ENCODE data around the gene SLC38A11.
"Not testable (repeated sequence)": the region's sequence is repeated elsewhere in the genome, so short reads cannot be mapped to it uniquely, and the experiment has no call there.

SLC38A11 gene

DNA sequence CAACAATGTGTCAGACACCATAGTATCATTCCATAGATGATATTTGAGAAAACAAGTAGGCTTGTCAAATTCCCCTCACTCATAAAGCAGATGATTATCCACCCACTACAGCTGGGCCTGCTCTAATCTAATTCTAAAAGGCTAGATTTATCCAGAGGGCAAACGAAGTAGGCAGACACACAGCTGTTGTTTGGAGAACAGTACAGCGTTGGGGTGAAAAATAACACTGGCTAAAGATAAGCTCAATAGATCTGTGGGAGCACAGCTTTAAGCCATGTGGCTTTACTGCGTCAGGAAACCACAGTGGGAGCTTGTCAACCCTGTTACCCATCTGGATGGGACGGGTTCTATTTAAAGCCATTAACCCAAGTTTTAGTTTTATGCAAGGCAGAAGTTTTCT lies 64.8 kb downstream of the SLC38A11 start:
- DNase-seq = no peak
- in situ Hi-C loops (cut with MboI; ENCODE audit: low pct_unique_long_range_greater_than_20kb, low sequenced_read_pairs) = no loop called here

DNA sequence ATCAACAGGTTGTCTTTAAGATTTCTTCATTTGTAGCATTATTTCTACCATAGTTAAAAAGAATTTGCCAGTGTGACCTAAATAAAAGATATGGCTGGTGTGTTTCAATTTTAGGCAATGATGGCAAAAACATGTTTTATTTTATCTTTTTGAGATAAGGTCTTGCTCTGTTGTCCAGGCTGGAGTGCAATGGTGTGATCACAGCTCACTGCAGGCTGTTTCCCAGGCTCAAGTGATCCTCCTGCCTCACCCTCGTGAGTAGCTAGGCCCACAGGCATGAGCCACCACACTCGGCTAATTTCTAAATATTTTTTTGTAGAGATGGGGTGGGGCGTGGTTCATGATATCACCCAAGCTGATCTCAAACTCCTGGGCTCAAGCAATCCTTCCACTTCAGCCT lies 66.7 kb downstream of the SLC38A11 start:
- in situ Hi-C loops (cut with MboI; ENCODE audit: low pct_unique_long_range_greater_than_20kb, low sequenced_read_pairs) = no loop called here
- no peak for DNase-seq

DNA sequence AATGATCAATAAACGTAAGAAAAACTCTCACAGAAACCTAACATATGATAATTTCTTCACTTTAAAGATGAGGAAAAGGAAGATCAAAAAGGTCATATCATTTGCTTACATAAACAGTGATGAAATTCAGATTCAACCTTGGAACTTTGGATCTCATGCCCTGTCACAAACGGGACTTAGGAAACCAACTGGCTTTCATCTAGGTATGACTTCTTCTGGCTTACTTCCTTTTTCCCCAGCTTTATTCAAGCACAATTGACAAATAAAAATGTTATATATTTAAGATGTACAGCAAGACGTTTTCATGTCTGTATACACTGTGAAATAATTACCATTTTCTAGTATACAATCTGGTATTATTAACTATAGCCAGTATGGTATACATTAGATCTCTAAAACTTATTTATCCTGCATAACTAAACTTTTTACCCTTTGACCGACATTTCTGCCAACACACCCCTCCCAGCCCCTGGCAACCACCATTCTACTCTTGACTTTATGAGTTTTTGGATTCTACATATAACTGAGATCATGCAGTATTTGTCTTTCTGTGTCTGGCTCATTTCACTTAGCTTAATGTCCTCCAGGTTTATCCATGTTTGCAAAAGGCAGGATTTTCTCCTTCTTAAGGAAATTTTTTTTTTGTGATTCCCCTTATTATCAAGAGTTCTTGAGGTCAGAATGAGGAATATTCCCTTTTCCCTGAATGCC lies 67.7 kb downstream of the SLC38A11 start:
- in situ Hi-C loops (cut with MboI; ENCODE audit: low pct_unique_long_range_greater_than_20kb, low sequenced_read_pairs) = no loop called here
- no peak for DNase-seq

DNA sequence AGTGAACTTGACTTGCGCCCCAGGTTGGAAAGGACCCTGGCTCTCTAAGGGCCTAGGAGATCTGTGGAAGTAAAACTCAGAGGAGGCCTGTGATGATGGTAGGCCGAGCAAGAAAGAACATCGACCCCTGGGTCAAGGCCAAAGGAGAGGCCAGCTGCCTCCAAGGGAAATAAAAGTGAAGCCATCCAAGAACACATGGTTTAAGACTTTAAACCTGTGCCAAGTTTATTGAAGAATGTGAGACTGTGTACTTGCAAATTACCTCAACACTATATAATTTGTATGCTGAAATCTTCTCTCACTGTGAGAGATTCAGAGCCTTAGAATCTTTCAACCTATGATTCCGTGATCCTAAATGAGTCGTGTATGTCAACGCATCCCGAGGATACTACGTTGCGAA lies 73.0 kb downstream of the SLC38A11 start:
- no peak for DNase-seq
- in situ Hi-C loops (cut with MboI; ENCODE audit: low pct_unique_long_range_greater_than_20kb, low sequenced_read_pairs) = no loop called here

DNA sequence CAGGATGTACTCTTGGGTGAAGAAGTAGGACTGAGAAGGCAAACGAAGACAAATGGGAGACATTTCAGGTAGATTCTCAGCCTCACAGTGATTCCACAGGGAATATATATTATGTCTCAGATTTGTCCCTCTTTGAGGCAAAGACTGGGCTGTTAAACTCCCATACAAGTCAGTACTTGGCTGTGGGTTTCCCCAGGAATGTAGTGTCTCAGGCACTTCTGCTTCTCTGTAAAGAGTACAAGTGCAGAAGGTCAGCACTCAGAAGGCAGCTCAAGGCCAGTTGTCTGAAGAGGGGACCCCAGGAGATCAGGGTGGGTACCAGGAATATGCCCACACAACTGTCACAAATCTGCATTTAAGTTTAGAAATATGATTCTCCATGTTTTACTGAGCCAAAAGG lies 73.8 kb downstream of the SLC38A11 start:
- DNase-seq = no peak
- in situ Hi-C loops (cut with MboI; ENCODE audit: low pct_unique_long_range_greater_than_20kb, low sequenced_read_pairs) = no loop called here

DNA sequence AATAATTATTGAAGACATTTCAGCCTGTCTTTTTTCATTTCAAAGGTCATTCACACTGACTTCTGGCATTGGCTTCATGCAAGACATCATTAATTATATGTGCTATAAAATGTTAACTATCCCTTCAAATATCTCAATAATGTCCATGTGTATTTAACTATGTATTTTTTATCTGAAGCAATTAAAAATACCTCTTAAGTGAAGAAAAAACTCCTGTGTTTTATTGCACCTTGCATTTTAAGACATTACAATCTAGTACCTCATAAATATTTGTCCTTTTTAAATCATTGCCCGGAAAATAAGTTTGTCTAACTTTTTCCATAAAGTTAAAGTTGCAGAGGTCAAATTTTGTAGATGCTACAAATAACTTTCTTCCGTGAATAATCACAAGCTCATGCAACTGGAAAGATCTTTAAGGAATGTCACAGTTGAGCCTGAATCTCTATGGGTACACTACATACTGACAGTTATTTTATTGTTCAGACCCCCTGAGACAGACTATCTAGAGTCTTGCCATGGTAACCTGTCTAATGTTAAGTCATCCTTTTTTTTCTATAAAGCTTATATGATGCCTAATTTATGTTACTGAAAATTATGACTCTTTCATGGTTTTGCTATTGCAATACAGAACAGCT lies 75.3 kb downstream of the SLC38A11 start:
- in situ Hi-C loops (cut with MboI; ENCODE audit: low pct_unique_long_range_greater_than_20kb, low sequenced_read_pairs) = no loop called here
- no peak for DNase-seq

DNA sequence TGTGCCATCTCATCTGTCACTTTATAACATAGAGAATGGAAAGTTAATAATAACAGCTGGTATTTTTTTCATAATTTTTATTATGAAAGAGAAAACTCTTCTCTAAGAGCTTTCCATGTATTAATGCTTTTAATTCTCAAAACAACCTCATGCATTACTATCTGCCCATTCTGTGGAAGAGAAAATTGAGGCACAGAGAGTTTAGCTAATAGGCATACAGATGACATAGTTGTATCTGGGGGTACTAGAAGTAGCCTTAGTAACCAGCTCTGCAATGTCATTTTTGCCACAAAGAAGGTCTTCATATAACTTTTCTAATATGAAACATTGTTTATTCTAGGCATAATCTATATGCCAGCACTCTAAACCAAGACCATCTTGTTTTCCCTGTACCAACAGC lies 77.4 kb downstream of the SLC38A11 start:
- no peak for DNase-seq
- in situ Hi-C loops (cut with MboI; ENCODE audit: low pct_unique_long_range_greater_than_20kb, low sequenced_read_pairs) = no loop called here

DNA sequence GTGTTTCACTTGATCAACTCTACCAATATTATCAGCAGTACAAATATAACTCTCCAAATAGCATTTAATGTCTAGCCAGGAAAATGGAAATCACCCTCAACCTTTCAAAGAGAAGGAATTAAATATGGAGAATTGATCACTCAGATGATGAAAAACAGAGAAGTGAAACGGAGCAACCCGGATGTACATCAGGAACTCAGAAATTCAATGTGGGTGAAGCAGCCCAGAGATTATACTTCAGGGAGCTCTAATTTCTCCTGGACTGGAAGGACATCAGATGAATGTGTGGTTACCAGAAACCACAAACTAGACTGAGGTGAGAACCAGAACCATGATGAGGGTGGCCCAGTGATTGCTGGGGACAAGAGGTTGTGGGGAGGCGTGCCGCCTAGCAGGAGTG lies 78.2 kb downstream of the SLC38A11 start:
- no peak for DNase-seq
- in situ Hi-C loops (cut with MboI; ENCODE audit: low pct_unique_long_range_greater_than_20kb, low sequenced_read_pairs) = no loop called here

DNA sequence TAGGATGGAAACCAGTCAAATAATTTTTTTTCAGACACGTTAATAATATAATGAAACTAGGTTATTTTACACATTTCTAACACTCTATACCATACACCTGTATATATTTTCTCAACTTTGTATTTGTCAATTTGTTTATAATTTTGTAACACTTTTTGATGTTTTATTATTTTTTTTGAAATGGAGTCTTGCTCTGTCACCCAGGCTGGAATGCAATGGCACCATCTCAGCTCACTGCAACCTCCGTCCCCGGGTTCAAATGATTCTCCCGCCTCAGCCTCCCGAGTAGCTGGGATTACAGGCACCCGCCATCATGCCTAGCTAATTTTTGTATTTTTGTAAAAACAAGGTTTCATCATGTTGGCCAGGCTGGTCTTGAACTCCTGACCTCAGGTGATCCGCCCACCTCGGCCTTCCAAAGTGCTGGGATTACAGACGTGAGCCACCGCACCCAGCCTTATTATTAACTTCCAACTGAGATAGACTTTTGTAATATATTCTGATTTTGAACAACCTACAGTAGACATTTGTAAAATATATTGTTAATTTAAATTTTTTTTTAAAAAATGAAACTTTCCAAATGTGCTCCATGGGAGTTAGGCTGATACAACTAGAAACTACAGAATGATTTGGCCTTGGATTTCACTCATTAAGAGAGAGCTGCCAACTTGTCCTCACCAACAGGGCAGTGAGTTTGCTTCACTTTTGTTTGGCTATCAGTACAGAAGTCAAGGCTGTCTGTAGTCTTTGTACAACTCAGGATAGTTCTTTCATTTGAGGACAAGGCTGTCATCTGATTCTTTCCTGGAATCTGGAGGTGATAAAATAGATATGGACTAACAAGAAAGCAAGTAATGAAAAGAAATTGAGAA lies 79.8 kb downstream of the SLC38A11 start:
- in situ Hi-C loops (cut with MboI; ENCODE audit: low pct_unique_long_range_greater_than_20kb, low sequenced_read_pairs) = no loop called here
- no peak for DNase-seq

DNA sequence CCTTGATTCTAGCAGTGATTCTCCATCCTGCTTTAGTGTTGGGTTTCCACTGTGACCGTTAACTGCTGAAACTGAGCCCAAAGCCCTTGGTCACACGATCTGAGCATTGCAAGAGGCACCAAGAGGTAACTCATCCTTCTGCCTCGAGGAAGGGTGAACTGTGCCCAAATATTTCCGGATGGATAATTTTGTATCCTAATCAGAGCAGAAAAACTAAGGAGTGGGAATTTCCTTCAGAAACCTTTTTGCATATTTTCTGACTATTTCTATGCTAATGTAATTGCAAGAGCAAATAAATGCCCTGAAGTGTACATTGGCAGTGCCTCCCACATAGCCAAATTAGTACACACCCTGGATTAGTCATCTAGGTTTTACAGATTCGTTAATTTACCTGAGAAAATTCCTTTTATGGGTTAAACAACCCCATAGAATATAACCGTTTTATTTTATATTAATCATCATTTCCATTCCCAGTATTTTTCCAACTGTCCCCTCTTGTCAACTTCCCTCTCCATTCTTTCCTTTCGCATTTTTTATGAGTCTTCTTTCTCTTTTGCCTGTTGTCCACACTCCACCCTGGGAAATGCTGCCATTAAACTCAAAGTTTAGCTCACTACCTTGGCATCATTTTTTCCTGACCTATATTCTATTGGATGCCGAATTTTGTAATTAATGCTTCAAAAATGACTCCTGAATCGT lies 82.0 kb downstream of the SLC38A11 start:
- in situ Hi-C loops (cut with MboI; ENCODE audit: low pct_unique_long_range_greater_than_20kb, low sequenced_read_pairs) = no loop called here
- no peak for DNase-seq

DNA sequence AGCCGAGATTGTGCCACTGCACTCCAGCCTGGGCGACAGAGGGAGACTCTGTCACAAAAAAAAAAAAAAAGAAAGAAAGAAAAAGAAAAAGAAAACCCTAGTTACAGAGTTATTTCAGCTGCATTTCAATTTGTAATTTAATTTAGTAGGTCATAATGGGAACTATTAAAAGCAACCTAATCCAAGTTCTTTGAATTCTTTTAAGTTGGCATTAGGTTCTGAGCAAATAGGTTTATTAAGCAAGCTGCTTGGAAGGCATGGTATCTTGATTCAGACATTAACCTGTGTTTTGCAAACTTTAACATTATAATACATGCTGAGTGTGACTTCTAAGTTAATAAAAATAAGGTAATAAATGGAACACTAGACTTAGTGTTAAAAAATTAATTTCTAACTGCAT lies 83.9 kb downstream of the SLC38A11 start:
- no peak for DNase-seq
- in situ Hi-C loops (cut with MboI; ENCODE audit: low pct_unique_long_range_greater_than_20kb, low sequenced_read_pairs) = no loop called here

DNA sequence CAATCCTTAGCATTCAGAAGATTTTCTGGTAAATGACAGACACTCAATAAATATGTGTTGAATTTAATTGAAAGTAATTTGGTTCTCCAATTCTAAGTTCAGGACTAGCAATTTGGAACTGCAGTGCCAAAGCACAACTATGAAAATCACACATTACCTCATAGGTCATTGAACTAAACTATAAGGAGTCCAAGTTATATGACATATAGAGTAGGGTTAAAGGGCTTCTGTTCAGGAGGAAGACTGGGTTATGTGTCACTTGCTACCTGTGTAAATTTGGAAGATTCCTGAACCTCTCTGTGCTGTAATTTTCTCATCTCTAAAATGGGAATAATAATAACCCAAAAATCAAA lies 85.9 kb downstream of the SLC38A11 start:
- in situ Hi-C loops (cut with MboI; ENCODE audit: low pct_unique_long_range_greater_than_20kb, low sequenced_read_pairs) = no loop called here
- DNase-seq = no peak

DNA sequence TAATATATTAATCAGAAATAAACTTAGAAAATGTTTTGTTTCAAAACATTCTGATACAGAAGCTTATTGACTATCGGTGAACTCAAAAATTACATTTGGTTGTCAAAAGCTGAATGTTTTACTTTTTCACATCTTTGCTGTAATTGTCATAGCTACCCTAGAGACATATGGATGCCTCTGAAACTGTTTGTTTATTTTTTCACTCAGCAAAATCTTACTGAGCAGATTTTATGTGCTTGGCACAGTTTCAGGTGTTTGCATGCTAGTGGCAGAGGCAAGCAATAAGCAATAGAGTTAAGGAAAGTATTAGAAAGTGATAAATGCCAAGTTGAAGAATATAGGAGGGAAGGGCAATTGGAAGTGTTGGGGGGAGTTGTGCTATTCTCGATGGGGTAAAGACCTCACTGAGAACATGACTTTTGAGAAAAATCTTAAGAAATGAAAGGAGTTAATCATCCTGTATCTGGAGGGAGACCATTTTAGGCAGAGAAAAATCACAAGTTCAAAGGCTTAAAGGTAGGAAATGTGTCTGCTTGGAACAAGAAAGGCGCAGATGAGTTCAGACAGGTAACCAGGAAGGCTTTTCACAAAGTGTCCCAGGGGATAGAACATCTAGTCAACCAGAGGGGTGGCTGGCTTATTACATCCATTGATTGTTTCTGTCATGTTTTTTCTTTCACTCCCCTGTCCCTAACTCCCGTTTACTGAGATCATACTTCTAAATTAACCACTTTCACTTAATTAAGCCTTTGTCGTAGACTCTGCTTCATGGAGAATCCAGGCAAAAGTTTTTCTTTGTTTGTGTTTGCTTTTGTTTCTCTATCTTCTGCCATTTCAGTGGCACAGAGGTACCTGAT lies 86.5 kb downstream of the SLC38A11 start:
- in situ Hi-C loops (cut with MboI; ENCODE audit: low pct_unique_long_range_greater_than_20kb, low sequenced_read_pairs) = no loop called here
- no peak for DNase-seq

DNA sequence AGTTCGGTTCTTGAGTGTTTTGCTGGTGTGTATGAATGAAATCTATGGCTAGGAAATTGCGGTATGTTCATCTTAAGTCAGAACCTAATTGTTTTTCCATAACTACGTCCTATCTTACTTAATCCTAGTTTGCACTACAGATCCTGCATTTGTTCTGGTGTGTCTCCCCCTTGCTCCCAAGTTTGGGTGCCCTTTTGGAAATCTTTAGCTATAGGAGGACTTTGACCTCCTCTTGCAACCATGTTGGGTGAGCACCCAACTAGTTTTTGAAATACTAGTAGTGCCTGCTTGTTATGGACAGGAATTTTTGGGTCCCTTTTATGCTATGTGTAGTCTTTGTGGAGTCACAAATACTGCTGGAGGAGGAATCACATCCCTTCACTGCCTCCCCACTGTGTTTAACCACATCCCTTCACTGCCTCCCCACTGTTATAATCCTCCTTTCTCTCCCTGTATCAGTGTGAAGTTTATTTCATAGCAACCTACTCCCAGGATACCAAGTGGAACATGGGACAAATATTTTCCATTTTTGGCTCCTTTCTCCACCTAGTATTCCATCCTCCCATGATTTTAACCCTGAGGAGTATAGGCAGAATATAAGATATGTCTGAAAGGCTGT lies 87.4 kb downstream of the SLC38A11 start:
- in situ Hi-C loops (cut with MboI; ENCODE audit: low pct_unique_long_range_greater_than_20kb, low sequenced_read_pairs) = no loop called here
- DNase-seq = no peak

DNA sequence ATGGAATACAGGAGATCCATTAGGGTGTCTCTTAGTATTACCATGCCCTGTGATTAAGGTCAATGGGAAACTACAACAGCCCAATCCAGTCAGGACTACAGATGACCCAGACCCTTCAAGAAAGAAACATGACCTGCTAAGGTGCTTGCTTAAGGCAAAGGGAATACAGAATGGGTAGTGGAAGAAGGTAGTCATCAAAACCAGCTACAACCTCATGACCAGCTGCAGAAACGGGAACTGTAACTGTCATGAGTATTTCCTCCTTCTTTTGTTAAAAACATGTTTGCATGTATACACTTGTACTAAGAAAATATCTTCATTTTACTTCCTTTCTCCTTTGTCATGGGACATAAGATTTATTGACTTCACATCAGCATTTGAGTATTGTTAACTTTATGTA lies 88.9 kb downstream of the SLC38A11 start:
- DNase-seq; in situ Hi-C loops (cut with MboI; ENCODE audit: low pct_unique_long_range_greater_than_20kb, low sequenced_read_pairs): not testable (repeated sequence)

DNA sequence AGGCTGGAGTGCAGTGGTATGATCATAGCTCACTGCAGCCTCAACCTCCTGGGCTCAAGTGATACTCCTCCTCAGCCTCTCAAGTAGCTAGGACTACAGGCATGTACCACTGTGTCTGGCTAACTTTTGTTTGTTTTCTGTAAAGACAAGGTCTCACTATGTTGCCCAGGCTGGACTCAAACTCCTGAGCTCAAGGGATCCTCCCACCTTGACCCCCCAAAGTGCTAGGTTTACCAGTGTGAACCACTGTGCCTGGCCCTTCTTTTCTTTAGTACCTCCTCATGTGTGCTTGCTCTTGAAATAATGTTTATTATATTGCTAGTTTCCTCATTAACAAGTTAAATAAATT lies 94.7 kb downstream of the SLC38A11 start:
- in situ Hi-C loops (cut with MboI; ENCODE audit: low pct_unique_long_range_greater_than_20kb, low sequenced_read_pairs) = no loop called here
- no peak for DNase-seq

DNA sequence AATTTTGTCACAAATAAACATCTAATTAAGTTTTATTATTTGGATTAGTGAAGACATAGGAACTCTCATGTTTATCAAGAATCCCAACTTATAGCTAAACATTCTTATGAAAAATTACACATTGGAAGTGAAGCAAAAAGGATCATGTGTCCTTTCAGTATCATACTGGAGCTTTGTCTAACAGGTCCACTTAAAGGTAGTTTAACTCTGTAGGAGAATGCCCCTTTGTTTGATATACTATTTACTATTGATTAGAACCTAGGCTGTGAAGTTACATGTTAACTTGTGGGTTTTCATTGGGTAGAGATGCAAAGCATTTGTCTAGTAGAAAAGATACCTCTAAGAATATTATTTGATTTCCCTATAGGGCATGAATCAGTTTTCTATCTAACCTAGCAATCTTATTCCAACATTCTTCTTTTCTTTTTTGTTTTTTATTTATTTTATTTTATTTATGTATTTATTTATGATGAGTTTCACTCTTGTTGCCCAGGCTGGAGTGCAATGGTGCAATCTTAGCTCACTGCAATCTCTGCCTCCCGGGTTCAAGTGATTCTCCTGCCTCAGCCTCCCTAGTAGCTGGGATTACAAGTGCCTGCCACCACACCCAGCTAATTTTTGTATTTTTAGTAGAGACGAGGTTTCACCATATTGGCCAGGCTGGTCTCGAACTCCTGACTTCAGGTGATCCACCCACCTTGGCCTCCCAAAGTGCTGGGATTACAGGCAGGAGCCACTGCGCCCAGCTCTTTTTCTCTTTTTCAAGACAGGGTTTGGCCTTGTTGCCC lies 95.2 kb downstream of the SLC38A11 start:
- DNase-seq; in situ Hi-C loops (cut with MboI; ENCODE audit: low pct_unique_long_range_greater_than_20kb, low sequenced_read_pairs): not testable (repeated sequence)

DNA sequence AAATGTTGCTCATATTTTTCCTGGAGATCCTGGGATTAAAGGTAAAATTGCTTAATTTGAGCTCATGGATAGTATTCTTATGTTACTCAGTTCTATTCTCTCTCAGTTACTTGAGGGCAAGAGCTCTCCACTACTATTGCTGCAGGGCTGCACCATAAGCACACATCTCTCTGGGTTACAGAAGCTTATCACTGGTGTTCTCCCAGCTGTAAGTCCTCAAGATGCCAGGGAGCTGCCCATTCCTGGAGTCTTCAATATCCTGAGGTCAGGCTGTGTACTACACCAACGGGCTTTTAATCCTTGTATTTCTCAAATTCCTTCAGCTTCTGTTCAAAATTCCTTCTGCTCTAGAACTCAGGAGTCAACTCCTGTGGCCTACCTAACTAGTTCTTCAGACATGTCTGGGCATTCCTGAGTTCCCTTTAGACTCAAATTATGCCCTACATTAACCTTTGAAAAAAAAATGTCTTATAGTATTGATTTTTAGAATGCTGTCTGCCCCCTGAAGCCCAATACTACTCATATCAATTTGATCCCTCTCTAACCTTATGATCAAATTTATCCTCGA lies 96.0 kb downstream of the SLC38A11 start:
- no peak for DNase-seq
- in situ Hi-C loops (cut with MboI; ENCODE audit: low pct_unique_long_range_greater_than_20kb, low sequenced_read_pairs) = no loop called here

Measured in KBM-7 (cell line).